Fibroblast of gingiva (primary cell): ENCODE results near the gene SPIRE2.

ENCODE experiments used
- DNase-seq: peaks from one replicate; pipeline ENCODE4 v3.0.0-alpha.2; 2011; ENCODE audit warnings: low read depth

Gene SPIRE2

GRCh38 chr16:89837014-89837546 lies 8.8 kb downstream of the SPIRE2 start:
- DNase-seq: no peak

GRCh38 chr16:89841275-89841674 lies 13.0 kb downstream of the SPIRE2 start:
- DNase-seq: no peak

- DNase-seq: no peak
Observed at GRCh38 chr16:89842471-89843408, 14.5 kb downstream of the SPIRE2 start.

- no peak for DNase-seq
Observed at GRCh38 chr16:89843409-89844350, 15.4 kb downstream of the SPIRE2 start.

- DNase-seq: no peak
Observed at GRCh38 chr16:89844739-89845339, 16.6 kb downstream of the SPIRE2 start.

GRCh38 chr16:89845417-89845816 lies 17.1 kb downstream of the SPIRE2 start:
- no peak for DNase-seq

- DNase-seq: no peak
Observed at GRCh38 chr16:89847051-89847939, 19.0 kb downstream of the SPIRE2 start.

GRCh38 chr16:89847940-89848297 lies 19.6 kb downstream of the SPIRE2 start:
- DNase-seq: no peak

GRCh38 chr16:89848974-89849373 lies 20.7 kb downstream of the SPIRE2 start:
- DNase-seq: no peak

- no peak for DNase-seq
Observed at GRCh38 chr16:89853306-89853993, 25.2 kb downstream of the SPIRE2 start.

- no peak for DNase-seq
Observed at GRCh38 chr16:89855301-89855945, 27.1 kb downstream of the SPIRE2 start.

- no peak for DNase-seq
Observed at GRCh38 chr16:89855986-89856385, 27.7 kb downstream of the SPIRE2 start.

- DNase-seq: no peak
Observed at GRCh38 chr16:89858973-89859614, 30.8 kb downstream of the SPIRE2 start.

GRCh38 chr16:89859615-89860007 lies 31.3 kb downstream of the SPIRE2 start:
- no peak for DNase-seq

GRCh38 chr16:89860747-89861304 lies 32.6 kb downstream of the SPIRE2 start:
- DNase-seq: no peak

GRCh38 chr16:89861648-89862047 lies 33.4 kb downstream of the SPIRE2 start:
- no peak for DNase-seq

- no peak for DNase-seq
Observed at GRCh38 chr16:89862732-89863131, 34.5 kb downstream of the SPIRE2 start.

- no peak for DNase-seq
Observed at GRCh38 chr16:89863741-89864526, 35.7 kb downstream of the SPIRE2 start.

- no peak for DNase-seq
Observed at GRCh38 chr16:89864527-89864820, 36.2 kb downstream of the SPIRE2 start.
